ENCODE measurements around the gene HNRNPUL2.
"Not testable (repeated sequence)": the region's sequence is repeated elsewhere in the genome, so short reads cannot be mapped to it uniquely, and the experiment has no call there.

The HNRNPUL2 gene

DNA sequence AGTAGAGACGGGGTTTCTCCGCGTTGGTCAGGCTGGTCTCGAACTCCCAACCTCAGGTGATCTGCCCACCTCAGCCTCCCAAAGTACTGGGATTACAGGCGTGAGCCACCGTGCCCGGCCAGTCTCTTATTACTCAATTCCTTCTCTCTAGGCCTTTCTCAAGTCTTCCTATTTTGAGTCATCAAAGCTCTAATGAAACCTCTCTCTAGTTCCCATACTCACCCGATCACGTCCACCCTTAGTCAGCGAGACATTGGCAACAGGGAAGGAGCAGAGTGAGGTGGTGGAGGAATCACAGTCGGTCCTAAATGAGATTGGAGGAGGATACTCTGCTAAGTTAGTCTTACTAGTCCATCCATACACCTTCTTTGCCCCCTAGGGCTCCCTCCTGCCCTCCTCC is 25.0 kb downstream of the HNRNPUL2 start:
- DNase-seq, result no peak

DNA sequence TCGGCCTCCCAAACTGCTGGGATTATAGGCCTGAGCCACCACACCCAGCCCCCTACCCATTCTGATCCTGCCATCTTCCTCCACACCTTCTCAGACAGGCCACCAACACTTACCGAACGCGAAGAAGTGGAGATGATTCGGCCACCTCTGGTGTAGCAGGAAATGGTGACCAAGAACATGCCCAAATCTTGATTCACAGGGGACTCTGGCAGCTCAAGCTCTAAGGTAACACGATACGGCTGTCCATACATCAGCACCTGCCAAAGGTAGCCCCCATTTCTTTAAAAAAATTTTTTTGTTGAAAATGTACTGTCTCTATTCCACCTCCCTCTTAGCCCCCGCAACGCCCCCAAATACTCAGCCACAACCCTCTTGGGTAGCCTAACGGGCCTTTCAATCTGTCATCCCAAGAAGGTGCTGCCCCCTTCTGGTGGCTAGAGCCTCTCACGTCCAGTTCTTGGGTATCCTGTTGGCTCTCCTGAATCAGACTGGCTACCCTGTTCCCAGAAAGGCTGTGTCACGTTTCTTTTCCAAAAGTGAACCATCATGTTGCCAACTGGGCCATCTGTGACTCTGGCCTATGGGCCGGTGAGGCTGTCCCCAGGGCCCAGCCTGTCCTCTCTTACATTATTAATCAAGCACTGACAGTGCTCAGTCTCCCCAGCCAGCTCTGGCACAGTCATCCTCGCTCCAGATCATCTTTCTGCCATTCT is 32.6 kb downstream of the HNRNPUL2 start:
- peak; percentile 66 to 87 for DNase-seq

DNA sequence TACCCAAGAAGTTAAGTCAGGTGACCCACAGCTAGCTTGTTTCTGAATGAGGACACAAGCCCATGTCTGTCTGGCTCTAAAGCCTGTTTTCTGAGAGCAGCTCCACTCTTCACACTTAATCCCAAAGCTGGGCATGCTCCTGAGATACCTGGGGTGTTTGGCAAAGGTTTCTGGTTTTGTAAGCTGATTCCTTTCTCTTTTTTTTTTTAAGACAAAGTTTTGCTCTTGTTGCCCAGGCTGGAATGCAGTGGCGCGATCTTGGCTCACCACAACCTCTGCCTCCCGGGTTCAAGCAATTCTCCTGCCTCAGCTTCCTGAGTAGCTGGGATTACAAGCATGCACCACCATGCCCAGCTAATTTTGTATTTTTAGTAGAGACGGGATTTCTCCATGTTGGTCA is 33.6 kb downstream of the HNRNPUL2 start:
- DNase-seq, result not testable (repeated sequence)

DNA sequence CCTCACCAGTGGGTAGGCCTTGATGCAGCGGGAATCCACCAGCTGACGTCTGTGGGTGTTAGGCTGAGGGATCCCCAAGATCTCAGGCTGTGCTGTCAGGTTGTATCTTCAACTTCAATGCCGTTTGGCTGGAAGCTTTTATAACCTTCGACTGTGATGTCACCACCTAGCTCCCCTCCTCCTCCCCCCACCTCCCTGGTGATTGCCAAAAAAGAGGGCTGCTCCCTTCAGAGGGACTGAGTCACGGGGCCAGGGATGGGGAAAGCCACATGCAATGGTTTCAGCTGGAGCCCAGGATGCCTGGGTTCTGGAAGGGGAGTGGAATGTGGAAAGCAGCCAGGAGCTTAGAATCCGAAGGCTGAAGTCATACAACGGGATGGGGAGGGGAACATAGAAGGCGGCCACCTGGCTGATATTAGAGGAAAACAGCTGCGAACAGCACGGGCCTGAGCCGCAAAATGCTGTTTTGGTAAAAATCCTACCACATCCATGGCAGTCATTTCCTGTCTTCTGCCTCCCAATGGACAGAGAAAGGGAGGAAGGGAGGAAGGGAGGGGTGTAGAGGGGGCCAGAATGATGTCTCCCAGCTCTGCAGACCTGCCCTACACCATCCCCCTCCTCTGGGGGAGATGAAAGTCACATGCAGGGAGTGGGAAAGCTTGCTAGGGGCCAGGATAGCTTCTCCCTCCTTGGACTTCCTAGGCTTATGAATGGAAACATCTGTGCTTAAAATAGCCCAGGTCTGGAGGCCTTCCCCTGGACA is 37.7 kb downstream of the HNRNPUL2 start, which contains the start of gene LRRN4CL:
LRRN4CL (minus strand) TSS at position 110 of the 763 bp plus-strand sequence. CDS start 1,022 bp downstream, outside the sequence.
- no peak for DNase-seq

DNA sequence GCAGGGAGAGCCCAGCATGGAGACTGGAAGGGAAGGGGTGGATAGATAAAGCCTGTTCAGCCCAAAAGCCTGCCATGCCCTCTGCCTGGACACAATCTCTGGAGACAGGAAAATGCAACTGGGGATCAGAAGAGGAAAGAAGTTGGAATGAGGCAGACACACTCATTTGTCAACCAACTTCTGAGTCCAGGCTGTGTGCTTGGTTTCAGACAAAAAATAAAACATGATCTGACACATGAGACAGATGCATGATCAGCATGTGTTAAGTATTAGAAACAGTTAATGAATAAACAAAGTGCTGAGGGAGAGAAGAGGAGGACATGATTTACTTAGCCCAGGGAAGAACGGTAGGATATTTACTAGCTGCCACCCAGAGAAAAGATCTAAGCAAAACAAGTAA is 38.8 kb downstream of the HNRNPUL2 start:
- DNase-seq, result no peak

DNA sequence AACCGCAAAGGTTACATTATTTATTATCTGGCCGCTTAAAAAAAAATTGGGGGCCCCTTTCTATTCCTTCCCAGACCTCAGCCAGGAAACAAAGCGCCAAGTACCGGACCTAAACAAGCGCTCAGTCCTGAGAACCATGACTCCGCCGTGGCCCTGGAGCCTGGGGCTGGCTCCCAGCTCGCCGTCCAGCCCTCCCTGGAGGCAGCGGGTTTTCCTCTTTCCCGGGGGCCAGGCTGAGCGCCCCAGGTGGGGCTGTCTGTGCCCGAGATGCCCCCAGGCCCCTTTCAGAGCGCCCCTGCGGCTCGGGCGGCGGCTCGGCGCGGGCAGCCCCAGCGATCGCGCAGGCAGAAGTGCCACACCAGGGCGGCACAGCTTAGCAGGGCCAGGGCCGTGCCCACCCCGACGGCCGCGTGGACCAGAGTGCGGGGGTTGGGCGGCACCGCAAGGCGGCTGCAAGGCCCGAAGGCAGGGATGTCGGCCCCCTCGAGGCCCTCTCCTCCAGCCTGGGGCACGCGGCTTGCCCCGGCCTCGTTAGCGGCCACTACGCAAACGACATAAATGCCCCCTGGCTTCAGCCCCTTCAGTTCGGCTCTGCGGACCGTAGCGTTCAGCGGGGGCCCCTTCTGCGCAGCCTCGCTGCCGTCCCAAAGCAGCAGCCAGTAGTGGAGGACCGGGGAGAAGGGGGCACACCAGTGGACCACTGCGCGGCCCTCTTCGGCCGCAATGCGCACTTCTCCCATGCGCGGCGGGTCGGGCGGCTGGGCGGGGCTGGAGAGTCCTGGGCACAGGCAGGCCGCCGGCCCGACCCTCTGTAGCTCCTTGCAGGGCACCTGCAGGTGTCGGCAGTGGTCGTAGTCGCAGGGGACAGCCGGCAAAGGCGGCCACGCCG is 39.5 kb downstream of the HNRNPUL2 start:
- DNase-seq, result no peak

DNA sequence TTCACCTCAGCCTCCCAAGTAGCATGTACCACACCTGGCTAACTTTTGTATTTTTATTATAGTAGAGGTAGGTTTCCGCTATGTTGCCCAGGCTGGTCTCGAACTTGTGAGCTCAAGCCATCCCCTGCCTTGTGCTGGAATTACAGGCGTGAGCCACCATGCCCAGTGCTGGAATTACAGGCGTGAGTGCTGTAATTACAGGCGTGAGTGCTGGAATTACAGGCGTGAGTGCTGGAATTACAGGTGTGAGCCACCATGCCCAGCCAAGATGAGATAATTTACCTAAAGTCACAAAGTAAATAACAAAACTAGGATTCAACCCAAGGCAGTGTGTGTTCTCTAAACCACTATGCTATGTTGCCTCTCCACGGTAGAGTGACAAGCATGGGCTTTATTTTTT is 44.7 kb downstream of the HNRNPUL2 start:
- no peak for DNase-seq

DNA sequence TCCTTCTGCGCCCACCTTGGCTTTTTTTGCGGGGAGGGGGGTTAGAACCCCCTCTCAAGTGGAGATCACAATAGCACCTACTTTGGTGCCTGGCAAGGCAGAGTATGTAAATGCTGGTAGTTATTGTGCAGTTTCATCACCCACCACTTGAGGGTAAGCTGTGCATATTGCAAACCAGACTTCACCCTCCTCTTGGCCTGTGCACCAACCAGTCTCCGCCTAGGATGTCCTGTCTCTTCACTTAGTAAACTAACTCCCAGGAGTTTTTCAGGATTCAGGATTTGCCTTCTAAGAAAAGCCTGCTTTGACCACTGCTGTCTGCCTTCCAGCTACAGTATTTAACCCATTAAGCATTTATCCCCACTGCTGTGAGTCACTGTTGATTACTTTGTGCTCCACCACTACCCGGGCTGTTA is 46.4 kb downstream of the HNRNPUL2 start:
- DNase-seq, result peak; percentile 53 to 85

DNA sequence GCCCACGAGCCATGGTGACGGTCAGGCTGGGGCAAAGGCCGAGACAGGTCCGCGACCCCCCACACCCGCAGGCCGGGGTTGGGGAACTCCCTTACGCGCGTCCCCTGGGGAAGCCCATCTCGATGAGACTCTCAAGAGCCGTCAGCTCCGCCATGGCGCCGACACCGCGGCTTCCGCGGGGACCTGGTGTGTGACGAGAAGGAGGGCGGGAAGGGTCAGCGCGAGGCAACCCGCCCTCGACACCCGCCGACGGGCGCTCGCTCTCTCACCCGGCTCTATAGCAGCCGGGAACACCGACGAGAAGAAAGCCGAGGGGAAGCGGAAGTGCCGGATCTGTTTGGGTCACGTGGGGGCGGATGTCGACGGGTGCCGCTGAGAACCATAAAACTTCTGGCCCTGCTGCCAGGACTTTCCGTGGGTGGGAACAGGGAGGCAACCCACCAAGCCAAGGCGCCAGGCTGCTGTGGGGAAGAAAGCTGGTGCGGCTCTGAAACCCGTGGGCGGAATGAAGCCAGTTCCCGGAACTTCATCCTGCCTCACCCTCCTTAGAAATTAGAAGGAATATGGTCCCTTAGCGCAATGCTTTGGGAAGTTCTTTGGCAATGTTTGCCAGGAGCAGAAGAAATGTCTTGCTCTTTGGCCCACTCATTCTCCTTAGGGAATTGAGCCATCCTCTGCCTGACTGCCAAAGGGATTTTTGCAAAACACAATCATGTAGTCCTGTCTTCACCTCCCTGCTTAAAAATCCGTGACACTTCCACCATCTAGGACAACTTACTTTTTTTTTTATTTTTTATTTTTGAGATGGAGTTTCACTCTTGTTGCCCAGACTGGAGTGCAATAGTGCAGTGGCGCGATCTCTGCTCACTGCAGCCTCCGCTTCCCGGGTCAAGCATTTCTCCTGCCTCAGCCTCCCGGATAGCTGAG is 48.2 kb downstream of the HNRNPUL2 start, which contains the start of gene UBXN1:
UBXN1 (minus strand) TSS at position 304 of the 927 bp plus-strand sequence; CDS start at position 154, 150 bp downstream.
- peak; percentile 87 to 94 for DNase-seq

DNA sequence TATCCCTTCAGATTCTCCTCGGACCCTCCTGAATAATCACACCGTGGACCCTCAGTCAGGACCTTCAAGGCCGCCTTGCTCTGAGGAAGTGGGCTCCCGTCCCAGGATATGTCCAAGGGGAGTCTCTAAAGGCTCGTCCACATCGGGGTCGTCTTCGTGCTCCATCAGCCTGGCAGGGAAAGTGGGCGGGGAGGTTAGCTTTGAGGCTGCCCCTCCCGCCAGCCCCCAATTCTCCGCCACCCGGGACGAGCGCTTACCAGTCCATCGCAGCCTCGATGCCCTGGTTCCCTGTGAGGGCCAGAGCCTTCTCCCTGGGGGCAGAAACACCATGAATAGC is 48.9 kb downstream of the HNRNPUL2 start:
- DNase-seq, result no peak

DNA sequence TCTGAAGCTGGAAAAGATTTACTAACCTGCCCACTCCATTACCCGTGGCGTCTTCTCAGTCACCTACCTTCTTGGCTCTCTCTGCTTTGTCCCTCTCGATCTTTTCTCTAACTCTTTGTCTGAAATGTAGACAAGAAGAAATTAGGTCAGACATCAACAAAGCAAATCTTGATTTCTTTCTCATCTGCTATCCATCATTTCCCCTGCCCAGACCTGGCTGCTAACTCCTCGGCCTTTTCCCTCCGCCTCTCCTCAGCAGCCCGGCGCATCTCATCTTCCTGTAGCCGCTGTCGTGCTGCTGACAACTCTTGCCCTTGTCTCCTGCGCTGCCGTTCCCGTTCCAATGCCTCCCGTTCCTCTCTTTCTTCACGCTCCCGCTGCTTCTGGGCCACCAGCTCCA is 49.5 kb downstream of the HNRNPUL2 start:
- no peak for DNase-seq

DNA sequence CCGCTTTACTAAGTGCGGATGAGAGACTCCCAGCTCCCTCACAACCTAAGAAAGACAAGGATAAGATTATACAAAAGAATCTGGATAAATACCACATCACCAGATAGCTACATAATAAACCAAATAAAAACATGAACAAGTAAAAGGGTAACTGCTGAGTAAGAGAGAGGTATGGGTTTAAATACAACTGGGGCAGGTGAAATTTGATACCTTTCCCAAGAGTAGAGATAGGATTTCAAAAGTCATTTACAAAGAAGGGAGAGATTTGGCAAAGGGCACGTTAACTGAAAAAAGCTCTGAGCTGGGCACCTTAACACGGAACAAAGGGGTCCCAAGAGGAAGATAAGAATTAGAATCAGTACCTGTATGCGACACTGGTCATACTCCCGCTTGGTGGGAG is 50.1 kb downstream of the HNRNPUL2 start:
- DNase-seq, result no peak

DNA sequence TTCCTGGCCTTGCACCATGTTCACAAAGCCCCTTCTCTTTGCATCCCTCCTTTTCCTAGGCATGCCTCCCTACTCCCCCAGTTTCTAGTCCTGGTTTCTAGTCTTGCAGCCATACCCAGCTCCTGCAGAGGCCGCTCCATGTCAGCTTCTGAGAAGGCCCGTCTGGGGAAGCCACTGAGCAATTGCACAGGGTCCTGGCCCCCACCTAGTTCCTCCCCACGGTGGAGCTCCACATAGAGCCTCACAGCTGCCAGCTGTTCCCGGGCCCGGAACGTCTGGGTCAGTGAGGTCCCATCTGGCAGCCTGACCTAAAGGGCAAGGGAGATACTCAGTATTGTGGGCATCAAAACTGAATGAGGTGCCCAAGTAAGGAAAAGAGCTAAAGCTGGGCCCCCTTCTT is 50.6 kb downstream of the HNRNPUL2 start:
- DNase-seq, result no peak

DNA sequence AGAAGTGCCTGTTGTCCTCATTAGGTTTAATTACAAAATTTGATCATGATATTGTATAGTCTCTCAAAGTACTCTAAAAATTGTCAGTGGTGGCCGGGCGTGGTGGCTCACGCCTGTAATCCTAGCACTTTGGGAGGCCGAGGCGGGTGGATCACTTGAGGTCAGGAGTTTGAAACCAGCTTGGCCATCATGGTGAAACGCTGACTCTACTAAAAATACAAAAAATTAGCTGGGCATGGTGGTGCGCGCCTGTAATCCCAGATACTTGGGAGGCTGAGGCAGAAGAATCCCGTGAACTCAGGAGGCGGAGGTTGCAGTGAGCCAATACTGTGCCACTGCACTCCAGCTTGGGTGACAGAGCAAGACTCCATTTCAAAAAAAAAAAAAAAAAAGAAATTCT is 51.8 kb downstream of the HNRNPUL2 start:
- not testable (repeated sequence) for DNase-seq

DNA sequence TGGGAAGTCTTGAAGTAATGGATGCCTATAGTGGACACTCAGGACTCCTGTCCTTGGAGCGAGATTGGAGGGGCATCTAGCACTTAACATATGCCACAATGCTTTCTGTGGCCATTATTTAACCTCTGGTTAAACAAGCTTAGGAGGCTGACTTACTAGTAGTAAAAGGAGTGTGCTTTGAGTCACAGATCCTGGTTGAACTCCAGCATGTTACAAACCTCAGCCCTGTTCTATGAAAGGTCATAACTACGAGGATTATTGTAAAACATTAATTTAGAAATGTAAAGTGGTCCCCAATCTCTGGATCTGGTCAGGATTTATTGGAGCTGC is 54.1 kb downstream of the HNRNPUL2 start:
- no peak for DNase-seq

DNA sequence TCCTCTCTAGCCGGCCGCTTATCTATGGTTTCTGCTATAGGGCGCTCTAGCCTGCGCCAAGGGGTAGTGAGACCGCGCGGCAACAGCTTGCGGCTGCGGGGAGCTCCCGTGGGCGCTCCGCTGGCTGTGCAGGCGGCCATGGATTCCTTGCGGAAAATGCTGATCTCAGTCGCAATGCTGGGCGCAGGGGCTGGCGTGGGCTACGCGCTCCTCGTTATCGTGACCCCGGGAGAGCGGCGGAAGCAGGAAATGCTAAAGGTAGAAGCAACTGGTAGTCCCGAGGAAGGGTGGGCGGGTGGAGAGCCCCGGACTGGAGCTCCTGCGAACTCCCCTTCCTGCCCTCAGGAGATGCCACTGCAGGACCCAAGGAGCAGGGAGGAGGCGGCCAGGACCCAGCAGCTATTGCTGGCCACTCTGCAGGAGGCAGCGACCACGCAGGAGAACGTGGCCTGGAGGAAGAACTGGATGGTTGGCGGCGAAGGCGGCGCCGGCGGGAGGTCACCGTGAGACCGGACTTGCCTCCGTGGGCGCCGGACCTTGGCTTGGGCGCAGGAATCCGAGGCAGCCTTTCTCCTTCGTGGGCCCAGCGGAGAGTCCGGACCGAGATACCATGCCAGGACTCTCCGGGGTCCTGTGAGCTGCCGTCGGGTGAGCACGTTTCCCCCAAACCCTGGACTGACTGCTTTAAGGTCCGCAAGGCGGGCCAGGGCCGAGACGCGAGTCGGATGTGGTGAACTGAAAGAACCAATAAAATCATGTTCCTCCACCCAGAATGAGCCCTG is 55.5 kb downstream of the HNRNPUL2 start, which contains the start of the genes LBHD1 and UQCC3:
LBHD1 (minus strand) TSS at position 660 of the 782 bp plus-strand sequence. CDS start 2,236 bp downstream, outside the sequence.
UQCC3 (plus strand) TSS at position 66 of the 782 bp plus-strand sequence; CDS start at position 139, 73 bp downstream.
- DNase-seq, result peak; percentile 90 to 98

DNA sequence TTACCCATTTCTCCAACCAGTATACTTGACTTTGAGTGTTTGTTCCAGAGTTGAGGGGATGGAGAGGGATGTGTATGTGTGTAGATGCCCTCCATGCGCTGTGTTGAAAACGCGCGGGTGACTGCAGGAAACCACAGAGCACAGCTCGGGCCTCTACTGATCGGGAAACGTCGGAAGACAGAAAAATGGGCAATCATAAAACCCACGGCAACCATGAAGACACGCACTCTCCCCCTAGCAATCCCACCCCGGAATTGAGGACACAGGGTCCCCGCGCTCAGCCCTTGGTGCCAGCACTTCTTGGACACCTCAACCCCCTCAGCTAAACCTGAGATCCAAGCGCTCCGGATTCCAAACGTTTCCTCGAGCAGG is 56.0 kb downstream of the HNRNPUL2 start:
- peak in 1 of 2 experiments; percentile 81 for DNase-seq

DNA sequence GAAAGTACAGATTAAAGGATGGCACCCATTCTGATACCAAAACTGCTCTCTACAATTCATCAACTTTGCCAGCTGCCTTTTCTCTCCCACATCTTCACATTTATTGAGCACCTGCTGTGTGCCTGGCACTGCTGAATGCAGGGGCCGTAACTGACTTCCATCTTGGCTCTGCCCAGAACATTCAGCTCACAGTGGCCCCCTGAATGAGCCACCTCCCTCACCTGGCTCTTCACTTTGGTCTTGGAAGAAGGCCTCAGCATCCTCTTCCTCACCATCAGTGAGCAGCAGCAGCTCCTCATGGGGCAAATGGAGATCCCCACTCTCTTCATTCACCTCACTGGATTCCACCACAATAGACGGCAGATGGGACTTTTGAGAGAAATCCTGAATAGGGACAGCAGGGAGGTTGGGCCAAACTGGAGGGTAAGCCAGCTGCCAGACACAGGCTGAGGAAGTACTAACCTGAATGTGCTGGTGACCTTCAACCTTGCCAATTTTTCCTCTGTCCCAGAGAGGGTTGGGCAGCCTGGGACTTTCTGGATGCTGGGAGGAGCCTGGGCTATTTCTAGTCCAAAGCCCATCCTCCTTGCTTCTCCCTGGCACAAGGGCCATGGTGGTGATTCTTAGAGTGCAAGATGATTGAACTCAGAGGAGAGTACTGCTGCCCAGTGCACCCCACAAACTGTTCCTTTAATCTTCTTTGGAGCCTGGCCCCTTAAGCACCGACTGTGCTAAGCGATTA is 57.7 kb downstream of the HNRNPUL2 start:
- no peak for DNase-seq

DNA sequence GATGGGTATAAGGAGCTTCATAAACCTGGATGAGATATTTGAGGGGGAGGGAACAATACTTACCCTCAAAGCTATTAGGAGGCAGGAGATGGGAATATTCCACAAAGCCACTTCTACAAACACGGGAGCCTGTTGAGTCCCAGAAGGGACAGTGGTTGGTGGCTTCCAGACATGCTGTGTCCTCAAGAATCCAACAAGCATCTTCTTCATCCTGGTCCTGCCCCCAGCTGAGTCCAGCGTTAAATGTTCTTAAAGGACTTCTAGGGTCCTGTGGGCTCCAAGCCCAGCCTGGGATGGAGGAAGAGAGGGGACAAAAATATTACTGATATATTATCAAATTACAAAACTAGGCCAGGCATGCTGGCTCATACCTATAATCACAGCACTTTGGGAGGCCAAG is 59.8 kb downstream of the HNRNPUL2 start:
- no peak for DNase-seq

DNA sequence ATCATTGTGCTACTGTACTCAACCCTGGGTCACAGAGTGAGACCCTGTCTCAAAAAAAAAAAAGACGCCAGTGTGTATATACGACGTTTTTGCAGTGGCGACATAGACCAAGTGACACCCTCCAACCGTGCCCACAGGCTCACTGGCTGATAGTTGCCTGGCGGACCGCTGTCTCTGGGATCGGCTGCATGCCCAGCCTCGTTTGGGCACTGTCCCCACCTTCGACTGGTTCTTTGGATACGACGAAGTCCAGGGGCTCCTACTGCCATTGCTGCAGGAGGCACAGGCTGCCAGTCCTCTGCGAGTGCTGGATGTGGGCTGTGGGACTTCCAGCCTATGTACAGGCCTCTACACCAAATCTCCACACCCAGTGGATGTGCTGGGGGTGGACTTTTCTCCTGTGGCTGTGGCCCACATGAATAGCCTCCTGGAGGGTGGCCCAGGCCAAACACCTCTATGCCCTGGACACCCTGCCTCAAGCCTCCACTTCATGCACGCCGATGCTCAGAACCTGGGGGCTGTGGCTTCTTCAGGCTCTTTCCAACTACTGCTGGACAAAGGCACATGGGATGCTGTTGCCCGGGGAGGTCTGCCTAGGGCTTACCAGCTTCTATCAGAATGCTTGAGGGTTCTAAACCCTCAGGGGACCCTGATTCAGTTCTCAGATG is 60.9 kb downstream of the HNRNPUL2 start:
- no peak for DNase-seq

Measured in NCI-H526 (cell line).